Myocyte (in vitro differentiated cells): Measurements from ENCODE around the gene ATP6V1G1. TPM values are rescaled to one million over a fixed set of nuclear protein-coding genes. Genes with fewer than 3 reads are reported as not detected.
"Not testable (repeated sequence)": the region's sequence is repeated elsewhere in the genome, so short reads cannot be mapped to it uniquely, and the experiment has no call there.

Source experiments
- DNase-seq: peaks from one replicate; pipeline ENCODE4 v3.0.0-alpha.2; 2012; ENCODE audit warnings: low read depth
- polyA plus RNA-seq: library from polyadenylated mRNA; unstranded; fragments of >200 nt; gene quantifications from one replicate; pipeline ENCODE4 v1.2.1, GENCODE V29; 2012; ENCODE audit warnings: missing spikeins
- total RNA-seq: library from RNA; depleted of rRNA; stranded (reverse); fragments of >200 nt; gene quantifications from 2 replicates; pipeline ENCODE4 v1.2.3, GENCODE V29; 2014

The ATP6V1G1 gene
- total RNA-seq, result 129 and 215 TPM in 2 replicates
- 135 TPM for polyA plus RNA-seq

GRCh38 chr9:114587345-114588202 lies at the start of gene ATP6V1G1:
Gene ATP6V1G1, plus strand, starts transcription at chr9:114587769. Its CDS starts 70 bp downstream, at chr9:114587839.
- DNase-seq, result peak; percentile 99

GRCh38 chr9:114538241-114538640 lies 49.3 kb upstream of the ATP6V1G1 start:
- no peak for DNase-seq

GRCh38 chr9:114539701-114540380 lies 47.7 kb upstream of the ATP6V1G1 start:
- DNase-seq, result no peak

- no peak for DNase-seq
Observed at GRCh38 chr9:114545055-114545454, 42.5 kb upstream of the ATP6V1G1 start.

GRCh38 chr9:114546851-114547250 lies 40.7 kb upstream of the ATP6V1G1 start:
- no peak for DNase-seq

- no peak for DNase-seq
Observed at GRCh38 chr9:114549697-114550330, 37.8 kb upstream of the ATP6V1G1 start.

- DNase-seq, result peak; percentile 96
Observed at GRCh38 chr9:114551750-114552685, 35.6 kb upstream of the ATP6V1G1 start.

- DNase-seq, result no peak
Observed at GRCh38 chr9:114552706-114553105, 34.9 kb upstream of the ATP6V1G1 start.

- no peak for DNase-seq
Observed at GRCh38 chr9:114553202-114553601, 34.4 kb upstream of the ATP6V1G1 start.

GRCh38 chr9:114555696-114556095 lies 31.9 kb upstream of the ATP6V1G1 start:
- DNase-seq, result no peak

GRCh38 chr9:114558027-114558675 lies 29.4 kb upstream of the ATP6V1G1 start:
- DNase-seq, result no peak

- DNase-seq, result no peak
Observed at GRCh38 chr9:114559830-114560513, 27.6 kb upstream of the ATP6V1G1 start.

- DNase-seq, result peak; percentile 19
Observed at GRCh38 chr9:114560956-114561355, 26.6 kb upstream of the ATP6V1G1 start.

GRCh38 chr9:114561771-114562170 lies 25.8 kb upstream of the ATP6V1G1 start:
- no peak for DNase-seq

GRCh38 chr9:114565204-114565603 lies 22.4 kb upstream of the ATP6V1G1 start:
- no peak for DNase-seq

- DNase-seq, result no peak
Observed at GRCh38 chr9:114570742-114571141, 16.8 kb upstream of the ATP6V1G1 start.

GRCh38 chr9:114571391-114571790 lies 16.2 kb upstream of the ATP6V1G1 start:
- no peak for DNase-seq

- DNase-seq, result no peak
Observed at GRCh38 chr9:114572199-114572598, 15.4 kb upstream of the ATP6V1G1 start.

- no peak for DNase-seq
Observed at GRCh38 chr9:114574438-114574837, 13.1 kb upstream of the ATP6V1G1 start.

- not testable (repeated sequence) for DNase-seq
Observed at GRCh38 chr9:114576779-114577178, 10.8 kb upstream of the ATP6V1G1 start.
